Measurements from ENCODE around the gene SAT2.
"Not testable (repeated sequence)": the region's sequence is repeated elsewhere in the genome, so short reads cannot be mapped to it uniquely, and the experiment has no call there.

Gene SAT2

DNA sequence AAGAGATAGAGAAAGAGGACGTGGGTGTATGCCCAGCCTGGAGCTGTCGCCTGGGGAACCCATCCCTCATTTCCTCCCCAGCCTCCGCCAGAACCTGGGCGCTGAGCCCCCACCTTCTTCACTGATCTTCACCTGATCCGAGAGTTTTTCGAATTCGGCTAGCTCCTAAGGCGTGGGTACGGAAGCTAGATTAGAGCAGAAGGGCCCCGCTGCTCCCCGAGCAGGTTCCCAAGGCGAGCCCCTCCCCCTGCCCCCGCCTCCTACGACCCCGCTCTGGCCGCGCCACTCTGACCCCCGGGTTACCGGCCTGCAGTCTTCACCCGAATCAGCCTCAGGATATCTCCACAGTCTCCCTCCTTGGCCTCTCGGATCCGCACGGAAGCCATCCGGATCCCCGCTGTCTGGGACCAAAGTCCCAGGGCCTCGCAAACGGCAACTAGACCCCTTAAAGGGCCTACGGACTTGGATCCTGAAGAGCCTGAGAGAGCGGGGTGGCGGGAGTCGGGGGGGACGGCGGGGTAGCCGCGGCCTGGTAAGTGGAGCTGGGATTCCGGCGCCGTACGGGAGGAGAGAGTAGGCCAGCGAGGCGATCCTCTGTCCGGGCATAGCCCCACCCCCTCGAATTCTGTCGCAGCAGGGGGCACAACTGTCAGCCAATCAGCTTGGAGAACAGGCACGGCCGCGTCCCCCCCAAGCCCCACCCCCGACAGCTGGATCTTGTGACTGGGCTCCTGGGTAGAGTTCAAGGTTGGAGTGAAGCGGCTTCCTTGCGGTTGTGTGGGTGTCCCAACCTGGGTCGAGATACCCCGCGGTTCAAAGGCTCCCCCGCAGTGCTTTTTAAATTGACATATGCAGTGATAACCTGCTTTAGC, at the start of gene SAT2:
Gene SAT2 (minus strand): TSS at position 572 of the 872 bp plus-strand sequence. CDS start 186 bp downstream, at position 386.
- DNase-seq (ENCODE audit: low read depth), result peak; percentile 91

DNA sequence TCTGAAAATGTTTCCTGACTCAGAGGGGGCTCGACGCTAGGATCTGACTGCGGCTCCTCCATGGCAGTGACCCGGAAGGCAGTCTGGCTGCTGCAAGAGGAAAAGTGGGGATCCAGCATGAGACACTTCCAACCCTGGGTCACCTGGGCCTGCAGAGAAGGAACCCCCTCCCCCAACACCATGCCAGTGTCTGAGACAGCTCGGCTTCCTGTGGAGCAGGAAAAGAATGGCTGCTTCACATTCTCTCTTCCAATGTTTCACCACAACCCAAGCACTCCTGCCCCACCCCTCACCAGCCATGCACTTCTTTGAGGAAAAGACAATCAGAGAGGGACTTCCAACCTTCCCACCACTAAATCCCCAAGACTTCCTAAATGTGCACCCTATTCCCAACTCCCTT, 48.9 kb upstream of the SAT2 start:
- no peak for DNase-seq (ENCODE audit: low read depth)

DNA sequence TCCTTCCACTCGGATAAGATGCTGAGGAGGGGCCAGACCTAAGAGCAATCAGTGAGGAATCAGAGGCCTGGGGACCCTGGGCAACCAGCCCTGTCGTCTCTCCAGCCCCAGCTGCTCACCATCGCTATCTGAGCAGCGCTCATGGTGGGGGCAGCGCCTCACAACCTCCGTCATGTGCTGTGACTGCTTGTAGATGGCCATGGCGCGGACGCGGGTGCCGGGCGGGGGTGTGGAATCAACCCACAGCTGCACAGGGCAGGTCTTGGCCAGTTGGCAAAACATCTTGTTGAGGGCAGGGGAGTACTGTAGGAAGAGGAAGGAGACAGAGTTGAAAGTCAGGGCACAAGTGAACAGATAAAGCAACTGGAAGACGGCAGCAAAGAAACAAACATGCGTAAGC, 47.3 kb upstream of the SAT2 start:
- no peak for DNase-seq (ENCODE audit: low read depth)

DNA sequence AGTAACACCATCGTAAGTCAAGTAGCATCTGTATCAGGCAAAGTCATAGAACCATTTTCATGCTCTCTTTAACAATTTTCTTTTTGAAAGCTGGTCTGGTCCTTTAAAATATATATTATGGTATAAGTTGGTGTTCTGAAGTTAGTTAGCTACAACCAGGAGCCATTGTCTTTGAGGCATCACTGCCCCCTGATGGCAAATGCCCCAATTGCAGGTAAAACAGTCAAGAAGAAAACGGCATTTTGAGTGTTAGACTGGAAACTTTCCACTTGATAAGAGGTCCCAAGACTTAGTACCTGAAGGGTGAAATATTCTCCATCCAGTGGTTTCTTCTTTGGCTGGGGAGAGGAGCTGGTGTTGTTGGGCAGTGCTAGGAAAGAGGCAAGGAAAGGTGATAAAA, 45.6 kb upstream of the SAT2 start:
- DNase-seq (ENCODE audit: low read depth), result no peak

DNA sequence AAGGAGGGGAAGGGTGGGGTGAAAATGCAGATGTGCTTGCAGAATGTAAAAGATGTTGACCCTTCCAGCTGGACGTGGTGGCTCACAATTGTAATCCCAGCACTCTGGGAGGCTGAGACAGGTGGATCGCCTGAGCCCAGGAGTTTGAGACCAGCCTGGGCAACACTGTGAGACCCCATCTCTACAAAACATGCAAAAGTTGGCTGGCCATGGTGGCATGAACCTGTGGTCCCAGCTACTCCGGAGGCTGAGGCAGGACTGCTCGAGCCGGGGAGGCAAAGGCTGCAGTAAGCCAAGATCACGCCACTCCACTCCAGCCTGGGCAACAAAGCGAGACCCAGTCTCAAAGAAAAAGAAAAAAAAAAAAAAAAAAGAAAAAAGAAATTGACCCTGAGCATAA, 40.9 kb upstream of the SAT2 start:
- DNase-seq (ENCODE audit: low read depth), result no peak

GRCh38 chr17:7667656-7668406, 40.2 kb upstream of the SAT2 start:
- no peak for DNase-seq (ENCODE audit: low read depth)

DNA sequence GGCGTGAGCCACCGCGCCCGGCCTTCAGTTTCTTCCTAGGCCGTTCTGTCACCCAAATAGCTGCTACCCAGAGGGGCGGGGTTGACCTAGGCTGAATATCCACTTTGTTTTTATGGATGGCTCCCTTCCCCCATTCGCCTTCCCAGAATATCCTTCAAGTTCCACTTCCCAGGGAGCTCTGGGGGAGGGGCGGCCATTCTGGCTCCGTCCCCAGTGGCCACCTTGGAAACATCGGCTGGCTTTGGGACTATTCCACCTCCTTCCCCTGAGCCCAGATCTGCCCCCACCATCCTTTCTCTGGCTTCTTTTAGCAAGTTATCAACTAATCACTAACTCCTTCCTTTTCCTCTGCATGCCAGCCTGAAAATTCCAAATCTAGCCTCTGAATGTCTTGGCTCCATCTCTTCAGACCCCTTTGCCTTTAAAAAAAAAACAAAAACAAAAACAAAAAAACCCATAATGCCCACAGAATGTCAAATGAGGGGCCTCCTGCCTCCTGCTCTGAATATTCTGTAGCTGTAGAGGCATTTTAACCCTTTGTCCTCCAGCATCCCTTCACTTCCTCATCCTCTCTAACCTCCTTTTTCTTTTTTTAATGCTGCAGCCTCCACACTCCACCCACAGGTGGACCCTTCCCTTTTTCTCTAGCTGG, 29.5 kb upstream of the SAT2 start:
- no peak for DNase-seq (ENCODE audit: low read depth)

DNA sequence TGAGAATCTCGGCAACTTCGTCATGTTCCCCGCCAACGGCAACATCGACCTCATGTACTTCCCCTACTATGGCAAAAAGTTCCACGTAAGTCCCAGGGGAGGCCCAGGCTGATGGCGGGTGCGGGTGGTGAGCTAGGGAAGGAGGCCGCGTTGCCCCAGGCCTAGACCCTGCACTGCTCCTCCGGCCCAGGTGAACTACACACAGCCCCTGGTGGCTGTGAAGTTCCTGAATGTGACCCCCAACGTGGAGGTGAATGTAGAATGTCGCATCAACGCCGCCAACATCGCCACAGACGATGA, 27.9 kb upstream of the SAT2 start:
- no peak for DNase-seq (ENCODE audit: low read depth)

DNA sequence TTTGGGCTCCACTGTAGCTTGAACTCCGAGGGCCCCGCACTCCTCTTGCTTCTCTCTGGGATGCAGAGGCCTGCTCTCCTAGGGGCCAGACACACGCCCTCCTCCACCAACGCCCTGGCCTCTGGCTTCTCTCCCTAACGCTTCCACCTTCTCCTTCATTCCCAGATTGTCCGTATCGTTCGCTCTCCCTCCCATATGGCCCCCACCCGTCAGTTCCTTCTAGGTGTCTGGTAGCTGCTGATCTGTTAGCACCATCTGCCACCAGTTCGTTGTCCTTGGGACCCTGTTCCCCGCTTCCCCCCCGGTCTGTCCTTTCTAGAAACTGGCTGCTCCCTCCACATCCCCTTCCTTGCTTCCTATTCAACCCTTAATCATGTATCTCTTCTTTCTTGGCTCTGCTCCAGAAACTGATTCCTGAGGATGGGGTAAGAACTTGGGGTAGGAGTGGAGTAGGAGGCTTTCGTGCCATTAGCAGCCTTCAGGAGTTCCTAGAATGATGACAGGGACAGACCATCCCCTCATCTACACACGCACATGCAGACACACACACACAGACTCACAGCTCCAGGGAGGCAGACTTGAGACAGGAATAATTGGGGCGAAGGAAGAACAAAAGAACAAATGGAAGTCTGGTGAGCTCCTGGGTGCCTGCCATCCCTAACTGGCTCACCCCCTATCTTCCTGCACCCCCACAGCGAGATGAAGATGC, 27.4 kb upstream of the SAT2 start:
- no peak for DNase-seq (ENCODE audit: low read depth)

DNA sequence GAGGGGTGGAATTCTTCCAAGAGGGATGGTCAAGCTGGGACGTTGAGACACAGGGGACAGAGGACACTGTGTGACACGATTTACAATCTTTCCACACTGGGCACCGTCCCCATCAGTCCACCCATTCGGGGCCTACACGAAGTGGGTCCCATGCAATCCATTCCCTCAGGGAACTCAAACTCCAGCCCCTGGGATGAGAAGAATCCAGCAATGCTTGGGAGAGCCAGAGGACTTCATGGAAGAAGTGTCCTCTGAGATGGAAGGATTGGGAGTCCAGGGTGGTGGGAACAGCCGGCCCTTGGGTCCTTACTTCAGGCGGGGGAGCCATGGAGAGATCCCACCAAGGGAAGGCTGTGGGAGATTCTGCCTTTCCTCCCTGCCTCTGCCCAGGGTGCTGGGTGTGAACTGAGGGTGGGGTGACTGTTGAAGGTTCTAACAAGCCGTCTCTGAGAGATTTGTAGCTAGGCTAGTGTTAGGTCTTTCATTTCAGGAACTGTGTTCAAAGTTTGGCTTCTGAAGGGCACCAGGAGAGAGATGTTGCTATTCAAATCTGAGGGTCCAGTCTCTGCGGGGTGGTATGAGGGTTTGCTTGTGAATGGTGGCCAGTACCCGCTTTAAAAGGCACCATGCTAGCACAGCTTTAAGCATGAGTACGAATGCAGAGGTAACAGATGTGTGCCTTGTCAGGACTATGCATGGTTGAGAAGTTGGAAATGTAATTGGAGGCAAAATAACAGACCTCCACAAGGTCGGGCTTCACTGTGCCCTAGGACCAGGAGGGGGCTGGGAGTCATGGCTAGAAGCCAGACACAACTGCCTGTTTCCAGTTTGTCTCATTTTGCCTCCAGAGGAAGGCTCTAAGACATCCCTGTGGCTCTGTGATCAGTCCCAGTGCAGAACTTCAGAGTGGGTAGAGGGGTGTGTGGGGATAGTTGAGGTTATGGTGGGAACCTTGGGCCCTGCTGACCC, 25.1 kb upstream of the SAT2 start:
- DNase-seq (ENCODE audit: low read depth), result no peak

- no peak for DNase-seq (ENCODE audit: low read depth)
These were observed 24.2 kb upstream of the SAT2 start for GRCh38 chr17:7651665-7652387.

DNA sequence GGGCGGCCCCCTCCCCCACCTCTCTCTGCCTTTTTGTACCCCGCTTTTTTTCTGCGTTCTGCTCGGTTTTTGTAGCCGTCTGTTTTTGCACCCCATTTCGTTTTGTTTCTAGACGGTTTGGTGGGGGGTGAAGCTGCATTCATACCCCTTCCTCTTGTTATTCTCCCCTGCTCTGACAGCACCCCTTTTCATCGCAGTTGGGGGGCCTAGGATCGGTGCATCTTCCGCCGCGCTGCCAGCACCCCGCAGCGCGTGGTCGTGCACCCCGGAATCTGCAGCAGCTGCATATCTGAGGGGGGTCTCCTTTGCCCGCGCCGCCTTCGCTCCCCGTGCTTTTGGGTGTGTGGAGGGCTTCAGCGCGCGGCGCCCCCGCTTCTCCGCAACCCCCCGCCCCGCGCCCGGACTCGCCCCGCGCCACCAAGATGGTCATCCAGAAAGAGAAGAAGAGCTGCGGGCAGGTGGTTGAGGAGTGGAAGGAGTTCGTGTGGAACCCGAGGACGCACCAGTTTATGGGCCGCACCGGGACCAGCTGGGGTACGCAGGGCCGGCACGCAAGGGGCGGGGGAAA, 23.6 kb upstream of the SAT2 start:
- no peak for DNase-seq (ENCODE audit: low read depth)

DNA sequence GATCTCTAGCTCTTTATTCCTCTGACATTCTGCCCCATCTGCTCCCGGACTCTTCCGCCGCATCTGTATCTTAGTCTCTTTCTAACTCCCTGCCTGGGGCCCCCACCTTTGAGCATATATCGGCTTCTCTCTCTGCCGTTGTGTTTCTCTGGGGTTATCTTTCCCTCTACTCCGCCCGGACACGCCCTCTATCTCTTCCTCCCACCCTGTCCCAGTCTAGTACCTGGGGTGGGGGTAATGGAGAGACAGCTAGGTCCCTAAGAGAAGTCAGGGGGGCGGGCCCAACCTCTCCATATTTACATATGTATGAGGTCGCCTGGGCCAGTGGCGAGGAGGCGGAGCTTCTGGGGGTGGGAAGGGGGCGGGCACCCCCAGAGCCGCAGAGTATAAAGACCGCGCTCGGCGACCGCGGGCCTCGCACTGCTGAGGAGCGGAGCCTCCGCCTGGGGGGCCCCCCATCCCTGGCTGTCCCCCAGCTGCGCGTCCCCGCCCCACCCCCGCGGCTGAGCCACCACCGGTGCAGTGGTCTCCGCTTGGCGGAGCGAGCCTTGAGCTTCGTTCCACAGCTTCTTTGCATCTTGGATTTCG, 23.0 kb upstream of the SAT2 start, which contains the start of gene ATP1B2:
Gene ATP1B2 (plus strand): TSS at position 418 of the 588 bp plus-strand sequence. CDS start 593 bp downstream, outside the sequence.
- DNase-seq (ENCODE audit: low read depth), result no peak

DNA sequence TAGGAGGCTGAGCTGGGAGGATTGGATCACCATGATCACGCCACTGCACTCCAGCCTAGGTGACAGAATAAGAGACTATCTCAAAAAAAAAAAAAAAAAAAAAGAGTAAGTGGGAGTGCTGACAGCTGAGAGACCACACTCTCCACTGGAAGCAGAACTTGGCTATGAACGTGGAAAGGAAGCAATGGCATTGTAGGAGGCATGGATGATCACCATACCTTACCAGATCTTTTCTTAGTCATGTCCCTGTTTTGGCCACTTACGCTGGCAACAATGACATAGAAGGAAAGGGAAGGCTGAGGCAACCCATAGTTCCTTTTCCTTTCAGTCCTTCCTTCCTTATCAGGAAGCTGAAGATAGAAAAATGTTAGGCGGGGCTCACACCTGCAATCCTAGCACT, 19.4 kb upstream of the SAT2 start:
- DNase-seq (ENCODE audit: low read depth), result no peak

- no peak for DNase-seq (ENCODE audit: low read depth)
These were observed 18.8 kb upstream of the SAT2 start for GRCh38 chr17:7646457-7646856.

GRCh38 chr17:7644775-7645174, 17.2 kb upstream of the SAT2 start:
- DNase-seq (ENCODE audit: low read depth), result no peak

DNA sequence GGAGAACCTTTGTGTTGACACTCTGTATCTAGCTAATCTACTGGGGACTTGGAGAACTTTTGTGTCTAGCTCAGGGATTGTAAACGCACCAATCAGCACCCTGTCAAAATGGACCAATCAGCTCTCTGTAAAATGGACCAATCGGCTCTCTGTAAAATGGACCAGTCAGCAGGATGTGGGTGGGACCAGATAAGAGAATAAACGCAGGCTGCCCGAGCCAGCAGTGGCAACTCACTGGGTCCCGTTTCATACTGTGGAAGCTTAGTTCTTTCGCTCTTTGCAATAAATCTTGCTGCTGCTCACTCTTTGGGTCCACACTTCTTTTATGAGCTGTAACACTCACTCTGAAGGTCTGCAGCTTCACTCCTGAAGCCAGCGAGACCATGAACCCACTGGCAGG, 14.0 kb upstream of the SAT2 start:
- not testable (repeated sequence) for DNase-seq (ENCODE audit: low read depth)

DNA sequence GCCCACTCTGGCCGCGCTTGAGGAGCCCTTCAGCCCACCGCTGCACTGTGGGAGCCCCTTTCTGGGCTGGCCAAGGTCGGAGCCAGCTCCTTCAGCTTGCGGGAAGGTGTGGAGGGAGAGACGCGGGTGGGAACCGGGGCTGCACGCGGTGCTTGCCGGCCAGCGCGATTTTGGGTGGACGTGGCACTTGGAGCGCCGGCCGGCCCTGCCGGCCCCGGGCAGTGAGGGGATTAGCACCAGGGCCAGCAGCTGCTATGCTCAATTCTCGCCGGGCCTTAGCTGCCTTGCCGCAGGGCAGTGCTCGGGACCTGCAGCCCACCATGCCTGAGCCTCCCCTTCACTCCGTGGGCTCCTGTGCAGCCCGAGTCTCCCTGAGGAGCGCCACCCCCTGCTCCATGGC, 13.2 kb upstream of the SAT2 start:
- no peak for DNase-seq (ENCODE audit: low read depth)

GRCh38 chr17:7636163-7636562, 8.5 kb upstream of the SAT2 start:
- no peak for DNase-seq (ENCODE audit: low read depth)

DNA sequence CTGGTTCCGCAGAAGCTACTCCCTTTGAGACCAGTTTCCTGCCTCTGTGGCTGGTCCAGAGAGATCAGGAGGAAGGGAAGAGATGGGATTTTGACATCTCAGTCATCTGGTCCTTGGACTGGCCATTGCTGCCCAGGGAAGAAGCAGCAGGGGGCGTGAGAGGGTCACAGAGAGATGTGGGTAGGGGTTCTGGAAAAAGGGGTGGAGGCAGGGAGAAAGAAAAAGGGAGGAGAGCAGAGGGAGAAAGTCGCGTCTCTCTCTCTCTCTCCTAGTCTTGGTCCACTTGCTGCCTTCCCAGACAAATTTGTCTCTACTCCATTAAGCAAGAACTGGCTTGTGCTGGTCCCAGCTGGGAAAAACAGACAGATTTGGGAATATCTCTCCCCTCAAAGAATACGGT, 6.8 kb upstream of the SAT2 start:
- no peak for DNase-seq (ENCODE audit: low read depth)

All from fibroblast of the conjunctiva (primary cell).